HG03159 (cell line): ENCODE data around the gene ARHGAP8.

Experiments
- ATAC-seq: cut with Tn5 transposase; IDR thresholded peaks from one replicate; pipeline ENCODE4 v1.9.1; 2021; ENCODE audit warnings: mild to moderate bottlenecking, moderate library complexity; ENCODE audit not compliant: unreplicated experiment

ARHGAP8 gene

GRCh38 chr22:44823806-44824205, 71.4 kb downstream of the ARHGAP8 start:
- no peak for ATAC-seq

DNA sequence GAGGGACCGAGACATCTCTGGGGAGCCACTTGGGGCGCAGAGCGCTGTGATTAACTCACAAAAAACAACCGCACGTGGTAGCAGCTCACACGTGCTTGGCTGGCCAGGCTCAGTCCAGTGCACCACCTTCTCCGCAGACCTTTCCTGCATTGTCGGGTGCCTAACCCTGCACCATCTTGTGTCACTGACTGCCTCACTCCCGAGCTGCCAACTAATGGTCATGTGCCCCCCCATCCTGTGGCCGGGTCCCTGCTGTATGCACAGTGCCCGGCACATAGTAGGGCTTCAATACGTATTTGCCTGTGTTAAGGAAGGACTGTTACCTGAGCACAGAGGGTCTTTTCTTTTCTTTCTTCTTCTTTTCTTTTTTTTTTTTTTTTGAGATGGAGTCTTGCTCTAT, 71.9 kb downstream of the ARHGAP8 start:
- ATAC-seq: no peak

DNA sequence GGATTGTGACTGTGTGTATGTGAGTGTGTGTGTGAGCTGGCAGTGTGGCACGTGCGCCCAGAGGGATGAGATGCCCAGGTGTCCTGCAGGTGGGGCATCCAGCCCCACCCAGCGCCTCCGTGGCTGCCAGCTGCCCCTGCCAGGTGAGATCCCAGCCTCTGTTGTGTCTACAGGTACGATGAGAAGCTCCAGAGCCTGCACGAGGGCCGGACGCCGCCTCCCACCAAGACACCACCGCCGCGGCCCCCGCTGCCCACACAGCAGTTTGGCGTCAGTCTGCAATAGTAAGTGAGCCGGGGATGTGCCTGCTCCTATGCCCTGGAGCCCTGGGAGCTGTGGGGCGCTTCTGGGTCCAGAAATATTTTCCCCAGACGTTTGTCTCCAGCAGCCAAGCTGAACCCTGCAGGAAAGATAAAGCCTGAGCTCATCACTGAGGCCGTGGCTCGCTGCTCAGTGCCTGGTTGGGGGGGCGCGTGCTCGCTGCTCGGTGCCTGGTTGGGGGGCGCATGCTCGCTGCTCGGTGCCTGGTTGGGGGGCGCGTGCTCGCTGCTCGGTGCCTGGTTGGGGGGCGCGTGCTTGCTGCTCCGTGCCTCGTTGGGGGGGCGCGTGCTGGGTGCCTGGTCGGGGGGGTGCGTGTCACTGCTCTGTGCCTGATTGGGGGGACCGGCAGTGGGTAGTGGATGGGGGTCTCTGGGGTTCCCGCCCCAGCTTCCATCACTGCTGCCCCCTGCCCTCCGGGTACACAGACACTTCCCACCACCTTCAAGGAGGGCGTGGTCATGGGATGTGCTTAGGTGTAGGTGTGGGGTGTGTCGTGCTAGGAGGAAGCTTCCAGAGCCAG, 73.2 kb downstream of the ARHGAP8 start:
- ATAC-seq: no peak

DNA sequence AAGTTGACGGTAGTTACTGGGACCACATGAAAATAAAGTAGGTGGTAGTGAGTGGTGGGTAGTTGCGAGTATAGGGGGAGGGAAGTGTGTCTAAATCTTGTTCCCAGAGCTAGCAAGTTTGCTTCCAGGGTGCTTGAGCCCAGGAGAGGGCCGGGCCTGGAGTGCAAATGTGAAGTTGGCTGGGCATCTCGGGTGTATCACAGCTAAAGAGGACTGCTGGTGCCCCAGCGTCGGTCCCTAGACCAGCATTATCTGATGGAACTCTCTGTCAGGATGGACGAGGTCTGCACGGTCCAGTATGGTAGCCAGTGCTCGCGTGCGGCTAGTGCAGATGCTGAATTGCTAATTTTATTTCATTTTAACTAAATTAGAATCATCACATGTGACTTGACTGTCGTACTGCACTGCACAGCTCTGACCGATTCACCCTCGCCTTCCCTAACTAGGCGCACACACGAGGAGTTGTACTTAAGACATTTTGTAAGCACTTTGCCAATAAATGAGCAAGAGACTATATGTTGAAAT, 75.4 kb downstream of the ARHGAP8 start:
- ATAC-seq: no peak

DNA sequence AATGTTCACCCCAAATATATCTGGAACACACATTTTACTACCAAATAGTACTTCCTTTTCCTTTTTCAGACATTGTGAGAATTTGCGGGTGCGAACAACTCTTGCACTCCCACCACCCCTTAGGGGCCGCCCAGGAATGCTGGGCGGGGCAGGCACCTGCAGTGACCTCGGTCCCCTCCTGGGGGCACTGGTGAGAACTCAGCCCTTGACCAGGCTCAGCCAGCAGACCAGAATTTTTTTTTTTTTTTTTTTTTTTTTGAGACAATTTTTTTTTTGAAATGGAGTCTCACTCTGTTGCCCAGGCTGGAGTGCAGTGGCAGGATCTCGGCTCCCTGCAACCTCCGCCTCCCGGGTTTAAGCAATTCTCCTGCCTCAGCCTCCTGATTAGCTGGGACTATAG, 75.8 kb downstream of the ARHGAP8 start:
- ATAC-seq: no peak

DNA sequence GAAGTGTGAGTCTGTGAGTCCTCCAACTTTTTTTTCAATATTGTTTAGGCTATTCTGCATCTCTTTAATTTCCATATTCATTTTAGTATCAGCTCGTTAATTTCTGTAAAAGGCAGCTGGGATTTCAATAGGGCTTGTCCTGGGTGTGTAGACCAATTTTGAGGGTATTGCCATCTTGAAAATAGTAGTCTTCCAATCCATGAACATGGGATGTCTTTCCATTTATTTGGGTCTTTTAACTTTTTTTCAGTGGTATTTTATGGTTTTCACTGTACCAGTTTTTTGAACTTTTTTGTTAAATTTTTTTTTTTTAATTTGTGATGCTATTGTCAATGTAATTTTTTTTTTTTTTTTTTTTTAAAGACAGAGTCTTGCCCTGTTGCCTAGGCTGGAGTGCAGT, 79.5 kb downstream of the ARHGAP8 start:
- ATAC-seq: no peak

- no peak for ATAC-seq
Measured at GRCh38 chr22:44834065-44834464, 81.7 kb downstream of the ARHGAP8 start.

DNA sequence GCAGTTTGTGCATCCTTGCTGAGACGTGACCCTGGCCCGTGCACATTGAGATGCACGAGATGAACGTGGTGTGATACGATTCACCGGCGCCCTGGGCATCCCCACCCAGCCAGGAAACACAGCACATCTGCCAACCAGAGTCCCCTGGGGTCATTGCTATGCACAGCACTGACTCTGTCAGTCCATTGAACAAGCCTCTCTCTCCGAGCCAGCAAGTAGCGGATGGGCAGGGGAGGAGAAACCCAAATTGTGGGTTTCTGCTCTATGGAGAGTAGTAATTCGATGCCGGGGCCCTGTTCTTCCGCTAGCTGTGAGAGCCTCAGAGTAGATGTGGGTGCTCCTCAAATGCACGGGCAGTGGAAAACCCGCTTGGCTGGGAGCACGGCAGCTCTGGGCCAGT, 85.1 kb downstream of the ARHGAP8 start:
- ATAC-seq: no peak

GRCh38 chr22:44838316-44839016, 86.1 kb downstream of the ARHGAP8 start:
- no peak for ATAC-seq

GRCh38 chr22:44839061-44839460, 86.7 kb downstream of the ARHGAP8 start:
- no peak for ATAC-seq

- ATAC-seq: no peak
Measured at GRCh38 chr22:44839721-44840120, 87.3 kb downstream of the ARHGAP8 start.

DNA sequence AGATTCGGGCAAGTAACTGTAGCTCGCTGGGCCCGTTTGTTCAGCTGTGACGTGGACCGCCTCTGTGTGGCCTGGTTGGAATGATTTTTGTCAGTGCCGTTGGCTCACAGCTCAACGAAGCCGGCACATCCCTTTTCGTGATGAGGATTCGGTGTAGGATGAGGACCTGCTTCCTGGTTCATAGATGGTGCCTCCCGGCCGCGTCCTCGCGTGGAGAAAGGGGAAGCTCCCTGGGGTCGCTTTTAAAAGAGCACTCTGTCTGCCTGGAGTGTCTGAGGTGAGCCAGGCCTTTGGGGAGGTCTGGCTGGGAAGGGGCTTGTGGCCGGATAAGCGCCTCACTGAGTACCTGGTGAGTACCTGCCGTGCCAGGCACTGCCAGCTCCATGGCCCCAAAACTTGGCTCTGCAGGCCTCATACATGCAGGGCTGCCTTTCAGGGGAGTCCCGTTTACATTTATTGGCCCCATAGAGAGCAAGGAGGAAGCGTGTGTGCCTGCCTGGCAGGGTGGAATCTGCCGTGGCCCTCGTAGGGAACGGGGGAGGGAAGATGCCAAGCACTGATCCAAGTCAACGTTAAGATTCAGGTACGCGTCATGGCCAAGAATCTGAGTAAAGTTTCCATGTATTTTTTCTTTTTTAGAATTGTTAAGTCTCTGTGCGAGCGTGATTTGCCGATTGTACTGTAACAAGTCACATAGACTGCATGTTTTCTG, 88.4 kb downstream of the ARHGAP8 start:
- ATAC-seq: no peak

GRCh38 chr22:44842417-44842816, 90.0 kb downstream of the ARHGAP8 start:
- ATAC-seq: no peak

- ATAC-seq: no peak
Measured at GRCh38 chr22:44845191-44845590, 92.8 kb downstream of the ARHGAP8 start.

- ATAC-seq: no peak
Measured at GRCh38 chr22:44845796-44846720, 93.7 kb downstream of the ARHGAP8 start.

- no peak for ATAC-seq
Measured at GRCh38 chr22:44846726-44847275, 94.4 kb downstream of the ARHGAP8 start.

DNA sequence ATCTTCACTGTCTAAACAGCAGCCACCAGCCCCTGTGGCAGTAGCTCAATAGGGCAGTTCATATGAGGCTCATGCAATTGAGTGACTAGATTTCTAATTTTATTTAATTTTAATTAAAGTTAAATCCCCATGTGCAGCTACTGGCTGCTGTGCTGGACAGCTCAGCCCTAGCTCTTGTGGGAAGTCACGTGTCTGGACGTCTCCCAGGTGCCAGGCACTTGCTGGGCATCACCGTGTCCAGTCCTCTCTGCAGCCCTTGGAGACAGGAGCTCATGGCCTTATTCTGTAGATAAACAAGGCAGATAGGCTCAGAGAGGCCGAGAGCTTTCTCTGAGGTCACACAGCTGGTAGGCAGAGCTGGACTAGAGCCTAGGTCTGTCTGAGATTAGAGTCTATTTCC, 95.0 kb downstream of the ARHGAP8 start:
- no peak for ATAC-seq

- ATAC-seq: no peak
Measured at GRCh38 chr22:44847892-44848291, 95.5 kb downstream of the ARHGAP8 start.

DNA sequence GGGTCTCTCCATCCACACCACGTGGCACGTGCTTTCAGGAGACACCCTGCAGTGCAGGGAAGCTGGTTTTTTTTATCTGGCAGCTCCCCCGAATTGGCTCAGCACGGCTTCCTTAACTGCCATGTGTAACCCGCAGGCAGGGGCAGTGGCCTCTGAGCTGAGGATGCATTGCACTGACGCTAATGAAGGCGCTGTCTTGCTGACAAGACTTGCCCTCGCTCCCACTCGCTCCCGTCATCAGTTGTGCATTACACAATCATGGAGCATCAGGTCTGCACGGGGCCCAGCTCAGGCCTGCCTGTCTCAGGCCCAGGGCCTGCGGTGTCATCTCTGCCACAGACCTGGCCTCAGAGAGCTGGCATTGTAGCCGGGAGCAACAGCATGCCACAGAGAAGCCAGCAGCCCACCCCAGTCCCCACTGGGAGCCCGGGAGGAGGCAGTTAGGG, 95.9 kb downstream of the ARHGAP8 start:
- ATAC-seq: no peak

DNA sequence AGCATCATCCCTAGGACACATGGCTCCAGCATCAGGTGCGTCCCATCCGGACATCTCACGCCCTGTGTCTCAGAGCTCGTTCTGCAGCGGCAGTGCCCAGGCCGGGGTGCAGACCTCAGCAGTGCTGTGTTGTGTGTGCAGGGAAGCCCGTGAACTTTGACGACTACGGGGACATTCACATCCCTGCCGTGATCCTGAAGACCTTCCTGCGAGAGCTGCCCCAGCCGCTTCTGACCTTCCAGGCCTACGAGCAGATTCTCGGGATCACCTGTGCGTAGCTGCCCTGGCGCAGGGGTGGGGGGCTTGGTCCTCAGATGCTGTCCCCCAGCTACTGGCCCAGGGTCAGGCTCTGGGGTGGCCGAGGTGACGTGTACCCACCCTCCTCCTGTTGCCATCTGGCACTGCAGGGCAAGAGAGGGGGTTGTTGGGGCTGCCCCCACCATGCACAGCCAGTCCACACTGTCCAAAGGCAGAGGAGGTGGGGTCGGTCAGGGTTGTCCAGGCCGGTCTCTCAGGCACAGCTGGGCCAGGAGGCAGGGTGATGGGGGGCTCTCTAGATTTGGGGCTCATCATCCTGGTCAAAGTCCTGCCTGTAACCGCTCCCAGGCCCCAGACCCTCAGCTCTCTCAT, 96.5 kb downstream of the ARHGAP8 start:
- ATAC-seq: no peak
